ENCODE measurements around the gene TSPYL6. TPM values are rescaled to one million over a fixed set of nuclear protein-coding genes. Genes with fewer than 3 reads are reported as not detected.
"Not testable (repeated sequence)": the region's sequence is repeated elsewhere in the genome, so short reads cannot be mapped to it uniquely, and the experiment has no call there.

TSPYL6 gene
- total RNA-seq = under 1 TPM in 1 of 4 donors, not detected in 3; 0.31 TPM

- no peak for ATAC-seq
- Histone ChIP-seq H3K9me3 (no peaks in the 10 kb centered on the region), H3K27me3 (no peaks in the 10 kb centered on the region), H3K36me3 (no peaks in the 10 kb centered on the region), H3K4me3 (no peak within 1 kb of the TSS), H3K27ac (no peak within 1 kb of the TSS), H3K4me1 (peaks cover 0 to 10% (median 0%) of the 10 kb centered on the region in 3 donors)
- no peak for TF ChIP-seq POLR2A (IDR thresholded peaks at IDR 0.05)
- TF ChIP-seq EP300 (IDR thresholded peaks at IDR 0.05) = no peak
- no peak for TF ChIP-seq POLR2AphosphoS5 (IDR thresholded peaks at IDR 0.05)
- TF ChIP-seq CTCF (IDR thresholded peaks at IDR 0.05) = no peak
- WGBS, 2 donors (ENCODE audit: low coverage in 1 of 2) = 97 to 99% methylated on average over 12 to 20 of the region's 25 CpGs
These were observed at the start of gene TSPYL6 for GRCh38 chr2:54256091-54256694. TSPYL6 (minus strand) TSS chr2:54256229; CDS start chr2:54256151, 78 bp downstream.

GRCh38 chr2:54303631-54304030 lies 47.6 kb upstream of the TSPYL6 start:
- Histone ChIP-seq H3K4me3 (no peak overlapping the region), H3K9me3 (no peaks in the 10 kb centered on the region), H3K36me3 (no peaks in the 10 kb centered on the region), H3K27me3 (no peaks in the 10 kb centered on the region), H3K27ac (no peak overlapping the region), H3K4me1 (no peaks in the 10 kb centered on the region)
- TF ChIP-seq POLR2AphosphoS5 (IDR thresholded peaks at IDR 0.05) (no peak), CTCF (IDR thresholded peaks at IDR 0.05) (no peak), EP300 (IDR thresholded peaks at IDR 0.05) (no peak), POLR2A (IDR thresholded peaks at IDR 0.05) (no peak)
- no peak for ATAC-seq

- no peak overlapping the region for H3K4me3 ChIP-seq
These were observed 42.5 kb upstream of the TSPYL6 start for GRCh38 chr2:54298514-54298913.

GRCh38 chr2:54295911-54296310 lies 39.9 kb upstream of the TSPYL6 start:
- no peak overlapping the region for H3K27ac ChIP-seq
- ATAC-seq = no peak
- TF ChIP-seq POLR2AphosphoS5 (IDR thresholded peaks at IDR 0.05) (no peak), EP300 (IDR thresholded peaks at IDR 0.05) (no peak), POLR2A (IDR thresholded peaks at IDR 0.05) (no peak), CTCF (IDR thresholded peaks at IDR 0.05) (no peak)
- no peaks in the 10 kb centered on the region for H3K9me3 ChIP-seq
- H3K27me3 ChIP-seq = no peaks in the 10 kb centered on the region
- H3K36me3 ChIP-seq = no peaks in the 10 kb centered on the region
- no peak overlapping the region for H3K4me3 ChIP-seq
- WGBS, 2 donors (ENCODE audit: low coverage in 1 of 2) = 80% methylated on average over 4 of the region's 5 CpGs
- H3K4me1 ChIP-seq = no peaks in the 10 kb centered on the region

More at GRCh38 chr2:54298514-54298913, 42.5 kb upstream of the TSPYL6 start:
- Histone ChIP-seq H3K27me3 (no peaks in the 10 kb centered on the region), H3K9me3 (no peaks in the 10 kb centered on the region), H3K4me1 (no peaks in the 10 kb centered on the region), H3K27ac (no peak overlapping the region), H3K36me3 (no peaks in the 10 kb centered on the region)
- ATAC-seq = no peak
- no peak for TF ChIP-seq POLR2AphosphoS5 (IDR thresholded peaks at IDR 0.05)
- TF ChIP-seq POLR2A (IDR thresholded peaks at IDR 0.05) = no peak
- no peak for TF ChIP-seq CTCF (IDR thresholded peaks at IDR 0.05)
- no peak for TF ChIP-seq EP300 (IDR thresholded peaks at IDR 0.05)
- 96 to 100% methylated on average over 2 to 5 of the region's 5 CpGs for WGBS, 2 donors (ENCODE audit: low coverage in 1 of 2)

- WGBS, 2 donors (ENCODE audit: low coverage in 1 of 2) = 100% methylated on average over 2 of the region's 2 CpGs
- not testable (repeated sequence) for ATAC-seq, H3K9me3 ChIP-seq, H3K27me3 ChIP-seq, H3K4me1 ChIP-seq, H3K36me3 ChIP-seq, H3K4me3 ChIP-seq, H3K27ac ChIP-seq
These were observed 38.6 kb upstream of the TSPYL6 start for GRCh38 chr2:54294665-54295064.
